HG03520 (cell line): ENCODE results near the gene CLSTN1.

Experiments used
- ATAC-seq: cut with Tn5 transposase; IDR thresholded peaks from one replicate; pipeline ENCODE4 v1.9.1; 2021; ENCODE audit warnings: mild to moderate bottlenecking, moderate library complexity; ENCODE audit not compliant: unreplicated experiment

The CLSTN1 gene

GRCh38 chr1:9852004-9852403, 28.2 kb upstream of the CLSTN1 start:
- no peak for ATAC-seq

DNA sequence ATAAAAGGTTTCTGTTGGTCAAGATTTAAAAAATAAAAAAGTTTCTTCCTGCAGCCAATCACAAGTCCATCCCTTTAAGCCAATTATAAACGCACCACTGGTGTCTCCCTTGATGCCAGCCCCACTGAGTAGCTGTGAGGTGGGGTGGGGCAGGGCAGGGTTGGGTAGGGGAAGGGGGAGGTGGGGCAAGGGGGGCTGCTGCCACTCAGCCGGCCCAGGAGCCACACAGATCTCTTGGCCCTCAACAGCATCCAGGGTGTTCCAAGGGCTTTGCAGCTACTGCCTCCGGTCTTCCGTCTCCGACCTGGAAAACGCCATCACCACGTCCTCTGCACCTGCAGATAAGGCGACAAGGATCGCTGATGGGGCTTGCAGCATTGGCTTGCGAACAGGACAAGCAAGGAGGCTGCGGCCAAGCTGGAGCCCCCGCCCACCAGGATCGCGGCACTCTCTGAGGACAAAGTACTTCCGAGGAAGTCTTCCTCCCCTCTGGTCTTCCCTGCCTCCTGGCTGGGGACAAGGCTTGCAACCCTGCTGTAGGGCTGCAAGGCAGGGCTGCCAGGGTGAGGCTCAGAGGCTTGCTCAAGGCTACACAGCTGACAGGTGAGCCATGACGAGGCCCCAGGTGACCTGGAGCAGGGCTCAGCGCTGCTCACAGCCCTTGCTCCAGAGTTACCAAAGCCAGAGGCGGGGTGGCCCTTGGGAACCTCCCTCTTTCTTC, 26.8 kb upstream of the CLSTN1 start:
- no peak for ATAC-seq

DNA sequence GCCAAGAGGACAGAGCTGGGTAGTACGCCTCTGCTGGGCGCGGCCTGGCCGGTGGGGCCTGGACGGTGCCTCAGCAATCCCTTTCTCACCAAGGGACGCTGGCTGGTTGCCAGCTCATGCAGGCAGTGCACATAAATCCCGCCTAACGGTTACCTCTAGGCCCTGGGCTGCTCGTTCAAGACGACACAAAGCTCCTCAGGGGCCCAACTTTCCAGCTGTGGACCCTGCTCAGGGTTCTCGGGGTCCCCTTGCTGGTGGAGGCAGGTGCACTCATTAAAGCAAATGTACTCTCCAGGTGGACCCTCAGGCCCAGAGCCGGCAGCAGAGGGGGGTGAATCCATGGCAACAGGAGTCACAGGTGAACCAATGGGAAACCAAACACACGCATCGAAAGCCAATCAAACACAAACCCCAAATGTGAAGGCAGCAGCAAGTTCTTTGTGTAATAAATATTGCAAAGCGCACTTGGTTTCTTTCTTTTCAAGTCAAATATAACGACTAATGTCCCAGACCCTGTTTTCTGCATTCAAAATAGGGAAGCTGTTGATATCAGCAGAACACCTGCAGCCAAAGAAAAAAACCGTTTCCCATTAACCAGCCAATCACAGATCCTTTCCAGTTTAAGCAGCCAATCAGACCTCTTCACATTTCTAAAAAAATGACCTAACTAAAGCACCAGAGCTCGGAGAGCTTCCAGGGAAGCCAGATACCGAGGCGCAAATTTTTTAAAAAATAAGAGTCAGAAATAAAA, 26.1 kb upstream of the CLSTN1 start:
- ATAC-seq = no peak

DNA sequence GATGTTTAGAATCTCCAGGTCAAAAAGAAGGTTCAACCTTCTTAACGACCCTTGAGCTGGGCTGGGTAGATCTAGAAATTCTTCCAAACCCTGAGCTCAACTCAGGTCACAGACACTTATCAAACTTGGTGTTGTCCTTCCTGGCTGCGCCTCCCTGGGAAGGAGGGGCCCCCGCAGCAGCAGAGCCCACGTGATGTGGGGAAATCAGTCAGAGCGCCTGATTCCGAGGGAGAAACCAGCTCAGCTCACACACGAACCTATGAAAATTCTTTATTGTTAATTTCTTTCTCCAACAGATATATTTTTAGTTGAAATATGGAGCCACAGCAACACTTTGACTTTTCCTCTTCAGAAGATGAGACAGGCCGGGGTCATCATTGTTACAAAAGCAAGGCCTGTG, 24.3 kb upstream of the CLSTN1 start:
- ATAC-seq = no peak

GRCh38 chr1:9847269-9847668, 23.5 kb upstream of the CLSTN1 start:
- ATAC-seq = no peak

DNA sequence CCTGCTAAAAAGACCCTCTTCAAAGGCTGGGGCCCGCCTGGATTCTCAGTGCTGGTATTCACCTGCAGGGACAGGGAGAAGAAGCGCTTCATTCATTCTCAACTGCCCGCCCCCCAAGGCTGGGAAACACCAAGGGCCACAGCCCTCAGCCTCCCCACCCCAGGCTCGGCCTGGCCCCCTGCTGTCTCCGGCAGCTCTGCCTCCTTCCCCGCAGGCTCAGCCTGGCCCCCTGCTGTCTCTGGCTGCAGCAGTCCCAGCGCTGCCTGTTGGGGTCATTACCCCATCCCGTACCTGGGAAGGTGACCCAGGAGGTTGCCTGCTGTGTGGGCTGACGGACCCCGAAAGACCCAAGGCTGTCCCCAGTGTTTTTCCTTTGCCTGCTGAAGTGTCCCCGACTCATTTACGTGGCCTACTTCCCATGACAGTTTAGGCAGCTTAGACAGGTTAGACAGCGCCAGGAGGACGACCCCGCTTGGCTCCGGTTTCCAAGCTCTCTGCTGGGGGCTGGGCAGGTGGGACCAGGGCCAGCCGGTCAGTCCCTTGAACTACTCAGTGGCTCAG, 22.9 kb upstream of the CLSTN1 start:
- no peak for ATAC-seq

- ATAC-seq = no peak
These were observed 22.1 kb upstream of the CLSTN1 start for GRCh38 chr1:9845914-9846313.

GRCh38 chr1:9844756-9845155, 21.0 kb upstream of the CLSTN1 start:
- no peak for ATAC-seq

- ATAC-seq = no peak
These were observed 20.3 kb upstream of the CLSTN1 start for GRCh38 chr1:9844106-9844505.

DNA sequence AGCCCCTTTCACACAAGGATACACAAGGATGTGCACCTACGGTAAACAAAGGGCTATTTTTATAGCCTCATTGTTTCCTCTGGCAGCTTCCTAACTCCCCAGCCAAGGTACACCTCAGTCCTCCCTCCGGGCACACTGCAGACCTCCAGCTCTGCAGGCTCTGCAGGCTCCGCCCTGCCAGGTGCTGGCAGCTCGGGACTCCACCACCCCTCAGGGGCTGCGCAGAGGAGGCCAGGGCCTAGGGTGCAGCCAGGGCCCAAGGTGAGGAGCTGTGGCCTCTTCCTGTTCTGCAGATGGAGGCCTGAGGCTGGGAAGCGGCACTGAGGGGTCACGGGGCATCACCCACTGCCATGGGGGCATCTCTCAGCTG, 19.8 kb upstream of the CLSTN1 start:
- no peak for ATAC-seq

DNA sequence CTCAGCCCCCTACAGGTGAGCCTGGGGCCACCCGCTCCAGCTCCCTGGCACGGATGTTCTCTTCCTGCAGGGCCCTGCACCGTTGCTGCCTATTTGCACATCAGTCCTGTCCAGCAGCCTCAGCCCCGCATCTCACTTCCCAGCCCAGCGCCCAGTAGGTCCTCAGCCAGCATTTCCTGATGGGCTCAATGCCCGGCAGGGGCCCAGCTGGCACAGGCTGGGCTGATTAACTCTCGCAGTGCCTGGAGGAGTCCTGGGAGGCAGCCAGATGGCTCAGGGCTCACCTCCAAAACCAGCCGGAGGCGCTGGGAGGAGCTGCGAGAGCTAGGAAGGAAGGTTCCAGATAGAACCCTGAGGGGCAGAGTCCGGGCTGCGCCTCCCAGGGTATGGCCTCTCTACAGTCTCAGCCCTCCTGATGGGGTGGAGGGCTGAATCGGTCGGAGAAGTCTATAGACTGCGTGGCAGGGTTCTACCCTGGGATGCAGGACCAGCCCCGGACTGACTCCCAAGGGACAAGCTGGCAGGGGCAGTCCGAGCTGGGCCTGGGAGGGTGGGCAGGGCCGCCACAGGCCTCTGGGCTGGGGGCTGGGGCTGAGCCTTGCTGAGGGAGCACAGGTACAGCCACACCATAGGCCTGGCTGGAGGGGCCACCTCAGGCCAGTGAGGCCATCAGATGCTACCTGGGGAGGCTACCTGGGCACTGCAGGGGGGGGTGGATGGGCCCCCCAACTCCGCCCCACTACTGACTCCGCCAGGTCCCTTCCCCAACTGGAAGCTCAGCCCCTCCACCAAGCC, 19.2 kb upstream of the CLSTN1 start:
- ATAC-seq = no peak

DNA sequence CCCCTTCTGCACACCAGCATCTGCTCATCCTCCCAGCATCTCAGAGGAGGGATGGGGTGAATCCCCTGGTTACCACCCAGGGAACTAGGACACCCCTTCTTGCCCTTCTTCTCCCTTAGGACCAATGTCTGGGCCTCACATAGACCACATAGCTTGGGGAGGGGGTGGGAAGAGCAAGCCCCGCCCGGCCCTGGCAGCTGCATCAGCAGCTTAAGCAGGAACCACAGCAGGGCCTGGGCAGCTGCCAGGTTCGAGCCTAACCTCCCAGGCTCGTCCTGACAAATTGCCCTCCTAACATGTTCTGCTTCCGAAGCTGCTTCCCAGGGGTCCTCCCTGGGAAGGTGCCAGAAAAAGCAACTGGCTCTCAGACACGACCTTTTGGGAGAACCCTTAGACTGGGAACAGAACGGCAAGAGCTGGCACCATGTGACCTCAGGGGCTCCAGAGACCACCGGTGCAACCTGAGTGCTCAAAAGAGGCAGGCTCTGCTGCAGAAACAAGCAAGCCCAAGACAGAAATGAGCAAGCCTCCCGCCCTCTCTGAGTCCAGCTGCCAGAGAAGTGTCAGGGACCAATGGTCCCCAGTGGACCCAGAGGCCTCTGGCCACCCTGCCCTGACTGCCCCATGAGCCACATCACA, 18.4 kb upstream of the CLSTN1 start:
- ATAC-seq = no peak

- ATAC-seq = no peak
These were observed 17.7 kb upstream of the CLSTN1 start for GRCh38 chr1:9841460-9841859.

DNA sequence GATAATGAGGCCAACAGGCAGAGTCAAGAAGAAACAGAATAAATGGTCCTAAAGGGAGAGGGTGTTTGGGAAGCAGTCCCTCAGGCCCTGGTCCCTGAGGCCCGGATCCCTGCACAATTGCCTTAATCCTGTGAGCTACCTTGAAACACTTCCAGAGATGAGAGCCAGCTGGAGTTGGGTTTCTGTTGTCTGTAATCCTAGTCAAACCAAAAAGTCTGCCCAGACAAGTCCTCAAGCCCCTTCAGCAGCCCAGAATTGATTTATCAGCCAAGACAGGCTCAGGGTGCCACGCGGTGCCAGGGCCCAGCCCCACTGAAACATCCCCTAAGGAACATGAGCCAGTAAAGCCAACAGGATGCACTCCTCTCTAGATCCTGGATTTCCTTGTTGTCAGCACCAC, 16.4 kb upstream of the CLSTN1 start:
- ATAC-seq = no peak

GRCh38 chr1:9838946-9839345, 15.2 kb upstream of the CLSTN1 start:
- no peak for ATAC-seq

GRCh38 chr1:9836632-9836960, 12.8 kb upstream of the CLSTN1 start:
- ATAC-seq = no peak

GRCh38 chr1:9835758-9836631, 12.2 kb upstream of the CLSTN1 start:
- no peak for ATAC-seq

GRCh38 chr1:9835404-9835757, 11.6 kb upstream of the CLSTN1 start:
- no peak for ATAC-seq

DNA sequence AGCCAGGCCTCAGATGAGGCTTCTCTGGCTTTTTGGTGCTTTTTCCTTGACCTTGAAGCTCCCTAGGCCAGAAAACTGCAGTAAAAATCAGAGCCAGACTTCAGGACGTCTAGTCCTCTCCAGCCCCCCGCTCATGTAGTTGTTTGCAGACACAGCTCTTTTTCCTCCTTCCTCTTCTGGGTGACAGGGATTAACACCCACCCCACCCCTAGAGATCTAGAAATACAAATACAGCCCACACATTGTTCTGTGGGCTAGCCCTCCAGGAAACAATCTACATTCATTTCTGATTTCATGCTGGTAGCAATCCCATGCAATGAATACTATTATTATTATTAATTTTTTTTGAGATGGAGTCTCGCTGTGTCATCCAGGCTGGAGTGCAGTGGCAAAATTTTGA, 9.9 kb upstream of the CLSTN1 start:
- ATAC-seq = no peak

- no peak for ATAC-seq
These were observed 3.9 kb upstream of the CLSTN1 start for GRCh38 chr1:9827558-9828185.
